LNCaP clone FGC (cell line): ENCODE results near the gene ARID5B.

Source experiments
- DNase-seq: peaks from one replicate; pipeline ENCODE4 v3.0.0-alpha.2; 2011; ENCODE audit warnings: low read depth
- H3K4me3 ChIP-seq: 2 replicates; pipeline ENCODE4 v1.5.1; 2011; ENCODE audit warnings: mild to moderate bottlenecking, low read depth, low read length, control low read depth
- TF ChIP-seq, protein P1 (sequence below): IDR thresholded peaks from 2 replicates; pipeline ENCODE4 v1.5.1; 2012; ENCODE audit warnings: mild to moderate bottlenecking; ENCODE audit not compliant: control insufficient read depth, insufficient read depth; ENCODE audit errors: extremely low read depth

Gene ARID5B

GRCh38 chr10:62011558-62011957 lies 110.1 kb downstream of the ARID5B start:
- TF ChIP-seq, protein P1, sequence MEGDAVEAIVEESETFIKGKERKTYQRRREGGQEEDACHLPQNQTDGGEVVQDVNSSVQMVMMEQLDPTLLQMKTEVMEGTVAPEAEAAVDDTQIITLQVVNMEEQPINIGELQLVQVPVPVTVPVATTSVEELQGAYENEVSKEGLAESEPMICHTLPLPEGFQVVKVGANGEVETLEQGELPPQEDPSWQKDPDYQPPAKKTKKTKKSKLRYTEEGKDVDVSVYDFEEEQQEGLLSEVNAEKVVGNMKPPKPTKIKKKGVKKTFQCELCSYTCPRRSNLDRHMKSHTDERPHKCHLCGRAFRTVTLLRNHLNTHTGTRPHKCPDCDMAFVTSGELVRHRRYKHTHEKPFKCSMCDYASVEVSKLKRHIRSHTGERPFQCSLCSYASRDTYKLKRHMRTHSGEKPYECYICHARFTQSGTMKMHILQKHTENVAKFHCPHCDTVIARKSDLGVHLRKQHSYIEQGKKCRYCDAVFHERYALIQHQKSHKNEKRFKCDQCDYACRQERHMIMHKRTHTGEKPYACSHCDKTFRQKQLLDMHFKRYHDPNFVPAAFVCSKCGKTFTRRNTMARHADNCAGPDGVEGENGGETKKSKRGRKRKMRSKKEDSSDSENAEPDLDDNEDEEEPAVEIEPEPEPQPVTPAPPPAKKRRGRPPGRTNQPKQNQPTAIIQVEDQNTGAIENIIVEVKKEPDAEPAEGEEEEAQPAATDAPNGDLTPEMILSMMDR = no peak
- DNase-seq = peak; percentile 60
- H3K4me3 ChIP-seq = no peak overlapping the region

GRCh38 chr10:62012318-62012717 lies 110.8 kb downstream of the ARID5B start:
- no peak overlapping the region for H3K4me3 ChIP-seq
- TF ChIP-seq, protein P1 = no peak
- no peak for DNase-seq

DNA sequence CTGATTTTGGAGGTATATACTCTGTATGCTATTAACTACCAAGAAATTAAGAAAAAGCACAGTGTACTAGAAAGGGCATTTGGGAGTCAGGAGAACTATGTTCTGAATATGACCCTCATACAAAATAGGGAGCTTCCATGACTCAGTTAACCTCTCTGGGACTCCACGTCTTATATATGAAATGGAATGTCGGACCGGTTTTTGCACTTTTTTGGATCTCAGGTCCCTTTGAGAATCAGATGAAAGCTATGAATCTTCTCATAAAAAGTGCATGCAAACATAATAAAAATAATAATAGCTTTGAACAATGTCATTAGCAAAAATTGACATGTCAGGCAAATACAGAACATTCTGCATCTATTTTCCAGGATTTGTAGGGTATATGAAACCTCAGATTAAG lies 113.0 kb downstream of the ARID5B start:
- TF ChIP-seq, protein P1 = no peak
- peak; percentile 79 for DNase-seq
- H3K4me3 ChIP-seq = no peak overlapping the region

- TF ChIP-seq, protein P1 = no peak
- H3K4me3 ChIP-seq = no peak overlapping the region
- DNase-seq = no peak
Observed at GRCh38 chr10:62015994-62016393, 114.5 kb downstream of the ARID5B start.

DNA sequence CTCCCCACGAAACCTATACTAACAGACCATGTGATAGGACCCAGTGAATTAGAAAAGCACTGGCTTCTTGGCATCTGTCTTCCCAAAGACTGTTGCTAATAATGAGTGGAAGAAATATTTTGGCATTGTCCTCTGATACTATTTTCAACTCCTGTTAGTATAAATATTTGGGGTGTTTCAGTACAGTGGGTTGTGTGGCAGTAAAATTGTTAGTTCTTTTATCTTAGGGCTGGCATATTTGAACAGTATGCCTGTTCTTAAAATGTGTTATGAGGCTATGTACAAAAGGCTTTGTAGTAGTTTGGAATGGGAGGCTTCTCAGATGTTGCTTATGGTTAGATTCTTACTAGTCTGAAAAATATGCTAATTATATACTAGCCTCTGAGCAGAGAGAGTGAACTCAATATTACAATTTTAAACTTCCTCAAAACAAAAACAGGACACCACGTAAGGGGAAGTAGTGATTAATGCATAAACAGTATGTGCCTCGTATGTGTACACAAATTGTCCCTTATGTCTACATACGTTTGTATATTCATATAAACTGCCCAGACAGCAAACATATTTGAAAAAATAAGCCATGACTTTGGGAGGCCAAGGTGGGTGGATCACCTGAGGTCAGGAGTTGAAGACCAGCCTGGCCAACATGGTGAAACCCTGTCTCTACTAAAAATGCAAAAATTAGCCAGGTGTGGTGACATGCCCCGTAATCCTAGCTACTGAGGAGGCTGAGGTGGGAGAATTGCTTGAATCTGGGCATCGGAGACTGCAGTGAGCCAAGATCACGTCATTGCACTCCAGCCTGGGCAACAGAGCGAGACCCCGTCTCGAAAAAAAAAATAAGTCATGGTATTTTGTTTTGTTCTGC lies 115.4 kb downstream of the ARID5B start:
- TF ChIP-seq, protein P1 = no peak
- DNase-seq = peak; percentile 92
- H3K4me3 ChIP-seq = peak overlapping the region; percentile 2; the same call in 1 of the 2 replicates

DNA sequence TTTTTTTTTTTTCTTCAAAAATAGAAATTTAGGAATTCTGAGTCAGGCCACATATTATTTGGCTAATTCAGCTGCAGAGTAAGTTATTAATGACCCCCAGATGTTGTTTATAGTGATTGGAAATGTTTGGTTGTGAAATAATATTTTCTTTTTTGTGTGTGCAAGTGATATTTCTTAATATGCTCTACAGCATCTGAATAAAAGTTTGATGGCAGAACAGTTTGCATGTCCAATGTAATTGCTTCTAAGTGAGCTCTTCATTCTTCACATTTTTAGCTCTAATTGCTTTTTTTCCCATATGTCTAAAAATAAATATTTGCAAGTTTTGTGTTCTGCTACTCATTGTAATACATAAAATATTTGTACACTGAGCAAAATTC lies 116.0 kb downstream of the ARID5B start:
- H3K4me3 ChIP-seq = no peak overlapping the region
- TF ChIP-seq, protein P1 = no peak
- no peak for DNase-seq
